ENCODE data around the gene RNF10. TPM values are rescaled to one million over a fixed set of nuclear protein-coding genes. Genes with fewer than 3 reads are reported as not detected.

RNF10 gene
- total RNA-seq, 1 experiment from 2014 or later: 153 TPM

DNA sequence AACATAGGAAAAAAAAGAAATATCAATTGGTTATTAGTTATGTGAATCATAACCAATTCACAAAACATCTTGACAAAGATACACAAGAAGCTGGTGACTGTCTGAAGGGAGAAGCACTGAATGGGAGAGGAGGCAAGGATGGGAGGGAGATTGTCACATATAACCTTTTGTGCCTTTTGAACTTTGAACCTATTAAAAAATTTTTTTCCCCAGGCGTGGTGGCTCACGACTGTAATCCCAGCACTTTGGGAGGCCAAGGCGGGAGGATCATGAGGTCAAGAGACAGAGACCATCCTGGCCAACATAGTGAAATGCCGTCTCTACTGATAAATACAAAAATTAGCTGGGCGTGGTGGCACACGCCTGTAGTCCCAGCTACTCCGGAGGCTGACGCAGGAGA is 25.6 kb upstream of the RNF10 start:
- no peak overlapping the region for H2BK20ac ChIP-seq (ENCODE audit: low read depth, low read length, poor library complexity, severe bottlenecking)
- H3K79me2 ChIP-seq (ENCODE audit: insufficient read depth, low read length): no peaks in the 10 kb centered on the region
- no peak overlapping the region for H3K23ac ChIP-seq (ENCODE audit: insufficient read length, low read depth, low read length)
- H2BK12ac ChIP-seq (ENCODE audit: insufficient read length, low read depth, low read length): no peak overlapping the region
- H3K4me2 ChIP-seq (ENCODE audit: insufficient read depth, insufficient read length, low read length): no peak overlapping the region
- H3K27me3 Mint-ChIP-seq (ENCODE audit: low read depth): no peaks in the 10 kb centered on the region
- H3K23me2 ChIP-seq (ENCODE audit: insufficient read length, low read depth, low read length, poor library complexity, severe bottlenecking): no peaks in the 10 kb centered on the region
- no peak overlapping the region for H2AK5ac ChIP-seq (ENCODE audit: insufficient read length, low read length)
- H3K56ac ChIP-seq (ENCODE audit: insufficient read length, low read depth, low read length): no peak overlapping the region
- H3T11ph ChIP-seq (ENCODE audit: low read length): no peak overlapping the region
- H3K79me1 ChIP-seq (ENCODE audit: insufficient read depth, low read depth, low read length, poor library complexity, severe bottlenecking): no peaks in the 10 kb centered on the region
- no peak for DNase-seq
- no peak overlapping the region for H3K27ac ChIP-seq (ENCODE audit: insufficient read length, low read depth, low read length)
- peaks cover 22 to 42% (median 39%) of the 10 kb centered on the region in 3 experiments; a peak in 6 of 7 replicates for H3K36me3 Mint-ChIP-seq (ENCODE audit: insufficient read depth in 1 of 3, low read depth in 3 of 3)
- H3K27ac Mint-ChIP-seq: no peak overlapping the region
- no peak overlapping the region for H3K18ac ChIP-seq (ENCODE audit: insufficient read length, low read depth, low read length)
- H3K27me3 ChIP-seq (ENCODE audit: insufficient read depth, low read length): no peaks in the 10 kb centered on the region
- WGBS (ENCODE audit: extremely low coverage, insufficient read length, low lambda C conversion rate): no CpG with 5 or more reads among the region's 8 CpGs
- no peaks in the 10 kb centered on the region for H4K20me1 ChIP-seq (ENCODE audit: control insufficient read depth, insufficient read depth, insufficient read length)
- H4K91ac ChIP-seq (ENCODE audit: insufficient read length, low read depth, low read length): no peak overlapping the region
- TF ChIP-seq, protein P1, sequence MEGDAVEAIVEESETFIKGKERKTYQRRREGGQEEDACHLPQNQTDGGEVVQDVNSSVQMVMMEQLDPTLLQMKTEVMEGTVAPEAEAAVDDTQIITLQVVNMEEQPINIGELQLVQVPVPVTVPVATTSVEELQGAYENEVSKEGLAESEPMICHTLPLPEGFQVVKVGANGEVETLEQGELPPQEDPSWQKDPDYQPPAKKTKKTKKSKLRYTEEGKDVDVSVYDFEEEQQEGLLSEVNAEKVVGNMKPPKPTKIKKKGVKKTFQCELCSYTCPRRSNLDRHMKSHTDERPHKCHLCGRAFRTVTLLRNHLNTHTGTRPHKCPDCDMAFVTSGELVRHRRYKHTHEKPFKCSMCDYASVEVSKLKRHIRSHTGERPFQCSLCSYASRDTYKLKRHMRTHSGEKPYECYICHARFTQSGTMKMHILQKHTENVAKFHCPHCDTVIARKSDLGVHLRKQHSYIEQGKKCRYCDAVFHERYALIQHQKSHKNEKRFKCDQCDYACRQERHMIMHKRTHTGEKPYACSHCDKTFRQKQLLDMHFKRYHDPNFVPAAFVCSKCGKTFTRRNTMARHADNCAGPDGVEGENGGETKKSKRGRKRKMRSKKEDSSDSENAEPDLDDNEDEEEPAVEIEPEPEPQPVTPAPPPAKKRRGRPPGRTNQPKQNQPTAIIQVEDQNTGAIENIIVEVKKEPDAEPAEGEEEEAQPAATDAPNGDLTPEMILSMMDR (conservative IDR thresholded peaks at IDR 0.05): no peak
- no peak overlapping the region for H2AFZ ChIP-seq (ENCODE audit: low read length)
- H4K8ac ChIP-seq (replicated peaks; ENCODE audit: insufficient read length, low read depth, low read length): no peak overlapping the region
- no peak overlapping the region for H3K4me3 Mint-ChIP-seq
- no peak overlapping the region for H2BK15ac ChIP-seq (ENCODE audit: low read depth, low read length)
- no peak overlapping the region for H4K5ac ChIP-seq (ENCODE audit: insufficient read length, low read depth, low read length)
- no peak overlapping the region for H3K4ac ChIP-seq (ENCODE audit: low read depth, low read length)
- H3K9me3 ChIP-seq (ENCODE audit: control insufficient read depth, low read depth, low read length): no peaks in the 10 kb centered on the region
- no peak overlapping the region for H2BK120ac ChIP-seq (ENCODE audit: low read depth, low read length, poor library complexity, severe bottlenecking)
- H3K9me3 Mint-ChIP-seq: no peaks in the 10 kb centered on the region
- H3K4me1 Mint-ChIP-seq: peaks cover 13 to 14% of the 10 kb centered on the region in 2 experiments
- H3K9ac ChIP-seq (ENCODE audit: extremely low read depth, insufficient read length, low read length): no peak overlapping the region
- H3K14ac ChIP-seq (ENCODE audit: insufficient read depth, low read length): no peak overlapping the region
- no peak overlapping the region for H2BK5ac ChIP-seq (ENCODE audit: insufficient read length, low read length)
- H3K4me1 ChIP-seq (ENCODE audit: insufficient read depth, low read length): peaks cover 4% of the 10 kb centered on the region; the same call in 1 of the 2 replicates

Data from H9 (cell line).